DND-41 (cell line): ENCODE data around the gene KATNIP.

Source experiments
- CTCF ChIP-seq: IDR thresholded peaks from 2 replicates; pipeline ENCODE4 v1.5.1; 2012; ENCODE audit warnings: borderline replicate concordance, low read length, moderate library complexity, mild to moderate bottlenecking; ENCODE audit not compliant: poor library complexity, severe bottlenecking; ENCODE audit errors: extremely low read depth
- EZH2 ChIP-seq: IDR thresholded peaks from 3 replicates; pipeline ENCODE4 v1.6.1; 2012; ENCODE audit warnings: borderline replicate concordance, low read depth, mild to moderate bottlenecking, moderate library complexity, low read length, inconsistent platforms; ENCODE audit not compliant: severe bottlenecking

GRCh38 chr16:27595993-27596392, 46.0 kb downstream of the KATNIP start:
- TF ChIP-seq CTCF (no peak), EZH2 (no peak)
